HepG2 (cell line): ENCODE measurements around the gene MED25. TPM values are rescaled to one million over a fixed set of nuclear protein-coding genes. Genes with fewer than 3 reads are reported as not detected.

Experiments
- ATAC-seq: fragments of 200-7000 bp; cut with Tn5 transposase; 3 replicates; pipeline ENCODE4 v1.9.1; 2020; ENCODE audit warnings: mild to moderate bottlenecking, moderate library complexity
- BruUV-seq: library from RNA; stranded (reverse); fragments of 400-500 nt; replicated peaks from 2 replicates; lab custom pipeline; 2021; lab: Mats Ljungman, UMichigan
- CTCF ChIA-PET: fragments of 300-600 bp; formaldehyde crosslinking; extraction: SDS; loops from one replicate; lab custom pipeline; 2021; ENCODE audit warnings: low total read pairs, inconsistent platforms, low intra/inter-chr PET ratio; lab: Yijun Ruan, JAX
- POLR2A ChIA-PET: fragments of 350-600 bp; sonication (Branson Sonifier 250); formaldehyde crosslinking; loops from one replicate; lab custom pipeline; 2020; ENCODE audit warnings: antibody characterized with exemption, inconsistent platforms; lab: Yijun Ruan, JAX
- DNase-seq: peaks from one replicate; pipeline ENCODE4 v3.0.0-alpha.2; 2015; ENCODE audit warnings: low spot score
- FAIRE-seq: peaks from 3 replicates; lab custom pipeline; 2011; peaks lifted over from hg19 to GRCh38; lab: Jason Lieb, UNC
- H2AFZ ChIP-seq: one replicate; pipeline ENCODE4 v1.6.1; 2011; ENCODE audit warnings: low read length, inconsistent platforms
- H3K27ac ChIP-seq: fragments of 300-600 bp; 3 replicates; pipeline ENCODE4 v1.8.0; 2011; ENCODE audit warnings: mixed run types, mild to moderate bottlenecking, mixed read lengths, low read length, inconsistent platforms; ENCODE audit not compliant: insufficient read depth; ENCODE audit errors: extremely low read length
- H3K27me3 ChIP-seq, 2 experiments: fragments of 200-600 bp in 1 of 2; 2 replicates in 1 of 2; 3 replicates in 1 of 2; pipeline versions ENCODE4 v1.6.0 to v1.8.0; 2011; ENCODE audit warnings: low read length in 2 of 2, mild to moderate bottlenecking in 2 of 2, moderate library complexity in 2 of 2, inconsistent platforms in 1 of 2; ENCODE audit not compliant: insufficient read depth in 2 of 2, control insufficient read depth in 1 of 2
- H3K36me3 ChIP-seq, 2 experiments: fragments of 200-600 bp in 1 of 2; replicated peaks in 1 of 2; 2 replicates in 1 of 2; 3 replicates in 1 of 2; pipeline versions ENCODE4 v1.5.1 to v1.8.0; 2011; ENCODE audit warnings: low read length in 2 of 2, inconsistent platforms in 1 of 2; ENCODE audit not compliant: insufficient read depth in 2 of 2, control insufficient read depth in 1 of 2
- H3K4me1 ChIP-seq: 2 replicates; pipeline ENCODE4 v1.5.1; 2012; ENCODE audit warnings: low read length, inconsistent platforms; ENCODE audit not compliant: insufficient read depth
- H3K4me2 ChIP-seq: 2 replicates; pipeline ENCODE4 v1.6.0; 2011; ENCODE audit warnings: low read depth, low read length, inconsistent platforms
- H3K4me3 ChIP-seq, 3 experiments: fragments of 200-600 bp in 1 of 3; sonication (generic), shearing (Covaris generic) in 1 of 3; replicated peaks in 1 of 3; 2 replicates each; pipeline ENCODE4 v1.5.1; 2011 to 2016; ENCODE audit warnings: low read length in 3 of 3, inconsistent platforms in 2 of 3, low read depth in 2 of 3, mild to moderate bottlenecking in 2 of 3, control low read depth in 1 of 3, mixed read lengths in 1 of 3; ENCODE audit not compliant: insufficient read depth in 1 of 3
- H3K79me2 ChIP-seq: one replicate; pipeline ENCODE4 v1.6.1; 2011; ENCODE audit warnings: low read length, inconsistent platforms; ENCODE audit not compliant: insufficient read depth
- H3K9ac ChIP-seq: 2 replicates; pipeline ENCODE4 v1.6.0; 2011; ENCODE audit warnings: mild to moderate bottlenecking, low read depth, low read length, inconsistent platforms; ENCODE audit not compliant: insufficient read depth
- H3K9me3 ChIP-seq: 2 replicates; pipeline ENCODE4 v1.5.1; 2012; ENCODE audit warnings: mild to moderate bottlenecking, low read length
- H4K20me1 ChIP-seq: 2 replicates; pipeline ENCODE4 v1.6.0; 2011; ENCODE audit warnings: inconsistent platforms, mild to moderate bottlenecking, low read length, moderate library complexity; ENCODE audit not compliant: insufficient read depth
- HNRNPLL ChIP-seq: fragments of 200-400 bp; formaldehyde crosslinking; IDR thresholded peaks from 2 replicates; pipeline ENCODE4 v1.6.1; 2017; ENCODE audit warnings: mild to moderate bottlenecking, low read depth, low read length; ENCODE audit not compliant: poor library complexity, severe bottlenecking
- NKX3-1 ChIP-seq: sonication (generic); formaldehyde crosslinking; IDR thresholded peaks from 2 replicates; pipeline ENCODE4 v1.5.0; 2020; ENCODE audit warnings: missing genetic modification reagents
- NR2C2 ChIP-seq: sonication (generic); formaldehyde crosslinking; IDR thresholded peaks from 2 replicates; pipeline ENCODE4 v1.4.0; 2020; ENCODE audit warnings: missing genetic modification reagents, mild to moderate bottlenecking, moderate library complexity, borderline replicate concordance
- PCBP1 ChIP-seq: fragments of 200-400 bp; formaldehyde crosslinking; IDR thresholded peaks from 2 replicates; pipeline ENCODE4 v1.6.1; 2017; ENCODE audit warnings: mild to moderate bottlenecking, low read depth, low read length, borderline replicate concordance
- POLR2A ChIP-seq, 2 experiments: IDR thresholded peaks; 2 replicates each; pipeline ENCODE4 v1.6.1; 2011; ENCODE audit warnings: low read depth in 2 of 2, low read length in 2 of 2, mild to moderate bottlenecking in 1 of 2, moderate library complexity in 1 of 2; ENCODE audit not compliant: insufficient read depth in 1 of 2
- PRDM4 ChIP-seq: sonication (generic); formaldehyde crosslinking; IDR thresholded peaks from 2 replicates; pipeline ENCODE4 v1.9.0; 2021; ENCODE audit warnings: missing genetic modification reagents, borderline replicate concordance
- TCF12 ChIP-seq, 2 experiments: fragments of 450-650 bp in 1 of 2; sonication (generic) in 1 of 2; formaldehyde crosslinking in 1 of 2; IDR thresholded peaks; 2 replicates each; pipeline versions ENCODE4 v1.6.1 to v1.8.0; 2017 to 2022; ENCODE audit warnings: antibody characterized with exemption in 1 of 2, mild to moderate bottlenecking in 1 of 2, missing genetic modification reagents in 1 of 2, moderate library complexity in 1 of 2
- THAP9 ChIP-seq: sonication (generic); formaldehyde crosslinking; IDR thresholded peaks from 2 replicates; pipeline ENCODE4; 2020; ENCODE audit warnings: missing genetic modification reagents, mild to moderate bottlenecking, borderline replicate concordance
- ZBTB7B ChIP-seq: sonication (generic); formaldehyde crosslinking; IDR thresholded peaks from 2 replicates; pipeline ENCODE4 v1.4.0; 2020; ENCODE audit warnings: missing genetic modification reagents
- ZNF180 ChIP-seq: sonication (generic); formaldehyde crosslinking; IDR thresholded peaks from 2 replicates; pipeline ENCODE4 v1.4.0; 2020; ENCODE audit warnings: low read depth, missing genetic modification reagents, borderline replicate concordance
- ZNF431 ChIP-seq: sonication (generic); formaldehyde crosslinking; IDR thresholded peaks from 2 replicates; pipeline ENCODE4 v1.9.0; 2022; ENCODE audit warnings: missing genetic modification reagents, low read depth, mild to moderate bottlenecking, borderline replicate concordance
- ZNF451 ChIP-seq: sonication (generic); formaldehyde crosslinking; IDR thresholded peaks from 2 replicates; pipeline ENCODE4 v1.5.0; 2020; ENCODE audit warnings: mild to moderate bottlenecking, missing genetic modification reagents
- ZNF580 ChIP-seq: IDR thresholded peaks from 2 replicates; pipeline ENCODE4 v1.6.1; 2016; ENCODE audit warnings: low read depth, borderline replicate concordance
- ZNF75D ChIP-seq: sonication (generic); formaldehyde crosslinking; IDR thresholded peaks from 2 replicates; pipeline ENCODE4 v1.8.1; 2023; ENCODE audit warnings: missing genetic modification reagents, mild to moderate bottlenecking, borderline replicate concordance
- WGBS: methylation state at CpG from one replicate; pipeline ENCODE4 v1.1.6; 2017; ENCODE audit warnings: low lambda C conversion rate; 5-methylcytosine and 5-hydroxymethylcytosine counted together
- in situ Hi-C: cut with HindIII; loops from 2 replicates; pipeline ENCODE4 v1.10.0; 2017; ENCODE audit warnings: low pct_unique_long_range_greater_than_20kb; ENCODE audit not compliant: extremely low pct_ligation_motif_present
- intact Hi-C: fragments of 100-400 bp; cut with micrococcal nuclease; formaldehyde crosslinking; loops from one replicate; pipeline ENCODE4 v1.10.0; 2022; ENCODE audit not compliant: unreplicated experiment
- polyA plus RNA-seq, 8 experiments: library from polyadenylated mRNA; depleted of rRNA in 3 of 8; stranded (reverse) in 7 of 8; unstranded in 1 of 8; fragments of >200 nt; fragmentation: Illumina TruSeq in 4 of 8; extraction: Trizol in 4 of 8; gene quantifications; 2 replicates each; pipeline versions ENCODE4 v1.2.1 to v1.2.3, GENCODE V29; 2011 to 2016; ENCODE audit warnings: low read depth in 4 of 8, missing spikeins in 1 of 8, mixed read lengths in 1 of 8; ENCODE audit not compliant: insufficient read depth in 1 of 8
- total RNA-seq, 5 experiments: library from RNA; depleted of rRNA; stranded (reverse); fragments of >200 nt; fragmentation: Illumina TruSeq; extraction: Trizol; gene quantifications; 2 replicates each; pipeline ENCODE4 v1.2.3, GENCODE V29; 2016; ENCODE audit warnings: low read depth in 1 of 5

MED25 gene
- total and polyA plus RNA-seq, 2 of the 13 experiments (the other 11 are each of a cell fraction or from before 2014, with no cell fraction given), result 11.1 to 15.1 TPM

- TF ChIP-seq PRDM4, result no peak
- no peak for TF ChIP-seq ZNF431 (CRISPR knock-in tag)
These were observed 58.4 kb downstream of the MED25 start (continued) for GRCh38 chr19:49876422-49877019.

- CTCF ChIA-PET, result no interaction called here
- BruUV-seq, result no TSS peak
- in situ Hi-C loops, result no loop called here
- TF ChIP-seq PCBP1, result no peak; the same call in 1 of the 2 replicates
- 0 out of 2 replicates have a peak, but pooled peaks have one; percentile 16 for TF ChIP-seq NKX3-1 (CRISPR knock-in tag)
- no peak for TF ChIP-seq ZNF180 (CRISPR knock-in tag)
- peak; percentile 53 to 86 for TF ChIP-seq POLR2A (IDR thresholded peaks at IDR 0.05; ENCODE audit: insufficient read depth in 1 of 2, low read depth in 2 of 2, low read length in 2 of 2)
- no peak for TF ChIP-seq ZNF75D (CRISPR knock-in tag)
- TF ChIP-seq HNRNPLL, result peak; percentile 87
- peak; percentile 24; the same call in 1 of the 2 replicates for TF ChIP-seq ZBTB7B (CRISPR knock-in tag)
- peak; percentile 80 for TF ChIP-seq NR2C2 (CRISPR knock-in tag)
- peak; percentile 35; the same call in 1 of the 2 replicates for TF ChIP-seq THAP9
- no peak for TF ChIP-seq ZNF451 (CRISPR knock-in tag)
- no peak for TF ChIP-seq TCF12 (IDR thresholded peaks at IDR 0.05)
- TF ChIP-seq TCF12 (CRISPR knock-in tag; IDR thresholded peaks at IDR 0.05), result no peak
- TF ChIP-seq ZNF580, result peak; percentile 43; the same call in 1 of the 2 replicates
- TF ChIP-seq ZNF431 (CRISPR knock-in tag), result no peak
These were observed 59.2 kb downstream of the MED25 start, which contains the start of the genes AKT1S1 and TBC1D17 for GRCh38 chr19:49877020-49877878. Gene AKT1S1, minus strand, starts transcription at chr19:49877355. Its CDS starts 4,060 bp downstream, at chr19:49873295. Gene TBC1D17, plus strand, starts transcription at chr19:49877702. Its CDS starts 22 bp downstream, at chr19:49877724.

More at GRCh38 chr19:49877020-49877878, 59.2 kb downstream of the MED25 start, which contains the start of the genes AKT1S1 and TBC1D17:
- H3K9me3 ChIP-seq, result no peaks in the 10 kb centered on the region
- peaks cover 13 to 40% of the 10 kb centered on the region in 2 experiments; a peak in 4 of 5 replicates for H3K36me3 ChIP-seq
- peak within 1 kb of the TSS; percentile 89 for H2AFZ ChIP-seq
- peak within 1 kb of the TSS; percentile 91 for H3K4me2 ChIP-seq
- peak within 1 kb of the TSS; percentile 97 for H3K9ac ChIP-seq
- FAIRE-seq (peak; percentile 95), DNase-seq (peak; percentile 99), ATAC-seq (peak; percentile 80)
- H3K4me3 ChIP-seq, result peak within 1 kb of the TSS; percentile 77 to 99 (median 97)
- H4K20me1 ChIP-seq, result peaks cover 5% of the 10 kb centered on the region; the same call in 1 of the 2 replicates
- peaks cover 31% of the 10 kb centered on the region for H3K4me1 ChIP-seq
- peaks cover 38% of the 10 kb centered on the region for H3K79me2 ChIP-seq
- H3K27me3 ChIP-seq, result no peaks in the 10 kb centered on the region; a peak in 1 of 5 replicates
- peak within 1 kb of the TSS; percentile 99 for H3K27ac ChIP-seq
- 1% methylated on average over 41 of the region's 61 CpGs for WGBS
- POLR2A ChIA-PET, result interaction anchor here (0.6 to 3.3 kb wide), 14 partner anchors 8 to 398 kb away, joined by 3 to 21 read pairs (median 6); partner anchors contain the start of genes AP2A1, ATF5, NUP62 and PNKP
- intact Hi-C loops, result no loop called here
